Measurements from ENCODE around the gene SAT2.
"Not testable (repeated sequence)": the region's sequence is repeated elsewhere in the genome, so short reads cannot be mapped to it uniquely, and the experiment has no call there.

SAT2 gene

DNA sequence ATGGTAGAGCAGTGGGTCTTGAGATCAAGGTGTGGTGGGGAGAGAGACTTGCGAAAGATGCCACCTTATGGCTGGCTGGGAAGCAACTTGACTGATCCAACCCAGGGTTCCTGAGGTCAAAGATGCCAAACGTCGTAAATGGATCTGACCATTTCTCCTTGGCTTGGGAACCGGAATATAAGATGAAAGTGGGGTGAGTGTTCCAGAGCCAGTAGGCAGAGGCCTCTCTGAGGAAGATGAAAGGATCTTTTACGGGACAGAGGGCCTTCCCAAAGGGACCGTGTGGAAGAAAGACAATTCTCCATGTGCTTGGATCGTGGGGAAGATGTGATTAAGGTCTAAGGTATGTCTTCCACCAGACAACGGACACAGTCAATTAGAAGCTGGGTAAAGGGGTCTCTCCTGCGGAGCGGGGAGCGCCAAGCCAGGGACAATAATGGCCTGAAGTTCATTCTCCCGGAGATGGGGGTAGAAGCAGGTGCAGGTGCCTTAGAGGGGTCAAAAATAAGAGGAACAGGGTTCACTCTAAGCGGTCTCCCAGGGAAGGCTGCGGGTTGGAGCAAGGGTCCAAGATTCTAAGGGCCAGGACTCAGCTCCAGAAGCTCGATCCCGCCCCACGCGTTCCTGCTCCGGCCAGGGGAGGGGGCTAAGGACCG is 13.7 kb downstream of the SAT2 start:
- DNase-seq (ENCODE audit: low read depth), result no peak
- H3K4me3 ChIP-seq (ENCODE audit: control insufficient read depth, low read depth, low read length), result peak overlapping the region; percentile 83

DNA sequence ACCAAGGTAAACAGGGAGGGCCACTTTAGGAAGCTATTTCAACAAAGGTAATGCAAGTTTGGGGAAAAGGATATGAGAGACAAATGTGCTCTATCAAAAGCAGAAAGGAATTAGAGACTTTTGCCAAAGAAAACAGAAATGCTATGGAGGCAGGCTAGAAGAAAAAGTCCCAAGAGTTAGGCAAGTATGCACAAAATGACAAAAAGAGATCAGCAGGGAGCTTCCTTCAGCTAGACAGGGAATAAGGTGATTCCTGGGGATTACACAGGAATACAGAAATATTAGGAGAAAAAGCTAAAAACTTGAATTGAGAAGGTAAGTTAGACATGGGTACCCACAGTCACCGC is 15.4 kb downstream of the SAT2 start:
- H3K4me3 ChIP-seq (ENCODE audit: control insufficient read depth, low read depth, low read length), result no peak overlapping the region
- TF ChIP-seq CTCF (IDR thresholded peaks at IDR 0.05; ENCODE audit: control insufficient read depth, insufficient read depth, low read depth, low read length, missing control alignments), result no peak

More for the DNA sequence above, 13.7 kb downstream of the SAT2 start:
- no peak for TF ChIP-seq CTCF (IDR thresholded peaks at IDR 0.05; ENCODE audit: control insufficient read depth, insufficient read depth, low read depth, low read length, missing control alignments)

DNA sequence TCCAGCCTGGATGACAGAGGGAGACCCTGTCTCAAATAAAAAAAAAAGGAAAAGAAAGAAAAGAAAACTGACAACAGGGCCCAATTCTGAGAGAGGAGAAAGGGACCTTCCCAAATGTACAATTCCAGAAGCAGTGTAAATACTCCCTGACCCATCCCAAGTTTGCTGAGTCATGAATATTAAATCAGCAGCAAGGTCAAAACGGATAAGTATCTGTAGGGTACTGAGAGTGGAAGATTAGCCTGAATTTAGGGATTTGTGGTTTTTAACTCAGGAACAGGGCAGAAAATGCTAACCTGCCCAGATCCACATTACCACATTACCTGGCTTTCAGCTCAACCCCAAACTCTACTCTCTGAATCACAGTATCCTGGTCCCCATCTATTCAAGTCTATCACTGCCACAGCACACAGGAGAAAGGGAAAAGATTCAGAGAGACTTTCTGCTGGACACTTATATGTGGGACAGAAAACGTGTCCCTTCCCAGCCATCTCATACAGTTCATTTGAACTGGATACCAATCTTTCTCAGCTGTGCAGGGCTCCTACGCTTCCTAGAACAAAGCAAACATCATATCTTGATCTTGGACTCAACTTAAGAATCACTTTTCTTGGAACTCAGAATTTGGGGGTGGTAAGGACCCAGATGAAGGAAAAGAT is 15.9 kb downstream of the SAT2 start:
- no peak for DNase-seq (ENCODE audit: low read depth)
- H3K4me3 ChIP-seq (ENCODE audit: control insufficient read depth, low read depth, low read length), result no peak overlapping the region
- no peak for TF ChIP-seq CTCF (IDR thresholded peaks at IDR 0.05; ENCODE audit: control insufficient read depth, insufficient read depth, low read depth, low read length, missing control alignments)

More for the DNA sequence above, 15.4 kb downstream of the SAT2 start:
- no peak for DNase-seq (ENCODE audit: low read depth)

DNA sequence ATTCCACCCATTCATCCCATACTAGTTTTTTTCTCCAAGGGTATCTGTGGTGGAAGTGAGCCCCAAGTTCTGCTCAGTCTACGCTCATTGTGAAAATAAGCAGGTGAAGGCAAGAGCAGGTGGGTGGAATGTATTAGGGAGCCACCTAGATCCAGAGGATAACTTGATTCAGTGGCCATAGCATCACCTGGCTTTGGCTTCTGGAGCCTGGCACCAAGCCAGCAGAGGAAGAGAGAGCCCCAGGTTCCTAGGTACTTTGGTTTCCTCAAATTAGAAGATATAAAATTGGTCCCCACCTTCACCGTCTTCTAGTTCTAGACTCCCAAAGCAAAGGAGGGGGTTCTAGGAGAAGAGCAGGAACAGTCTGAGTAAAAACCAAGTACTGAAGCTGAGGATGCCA is 17.0 kb downstream of the SAT2 start:
- no peak overlapping the region for H3K4me3 ChIP-seq (ENCODE audit: control insufficient read depth, low read depth, low read length)
- no peak for DNase-seq (ENCODE audit: low read depth)
- no peak for TF ChIP-seq CTCF (IDR thresholded peaks at IDR 0.05; ENCODE audit: control insufficient read depth, insufficient read depth, low read depth, low read length, missing control alignments)

DNA sequence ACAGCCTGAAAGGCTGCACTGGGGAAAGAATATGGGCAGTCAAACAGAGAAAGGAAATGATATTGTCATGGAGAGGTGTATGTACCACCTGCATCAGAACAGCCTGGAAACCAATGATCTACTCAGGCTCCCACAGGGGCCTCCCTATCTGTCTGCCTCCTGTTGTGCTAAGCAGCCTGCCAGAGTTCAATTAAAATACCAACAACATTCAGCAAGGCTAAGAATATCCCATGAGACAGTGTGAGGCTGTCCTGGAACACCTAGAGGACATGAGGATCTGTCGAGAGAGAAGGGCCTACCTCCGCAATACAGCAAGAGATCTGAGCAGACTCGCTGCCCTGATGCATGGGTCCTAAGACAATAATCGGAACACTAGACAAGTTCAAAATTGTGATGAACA is 21.3 kb downstream of the SAT2 start:
- TF ChIP-seq CTCF (IDR thresholded peaks at IDR 0.05; ENCODE audit: control insufficient read depth, insufficient read depth, low read depth, low read length, missing control alignments), result no peak
- no peak for DNase-seq (ENCODE audit: low read depth)
- no peak overlapping the region for H3K4me3 ChIP-seq (ENCODE audit: control insufficient read depth, low read depth, low read length)

GRCh38 chr17:7597561-7597960 is 30.1 kb downstream of the SAT2 start:
- not testable (repeated sequence) for H3K4me3 ChIP-seq (ENCODE audit: control insufficient read depth, low read depth, low read length); DNase-seq (ENCODE audit: low read depth)

- DNase-seq (ENCODE audit: low read depth), result no peak
- TF ChIP-seq CTCF (IDR thresholded peaks at IDR 0.05; ENCODE audit: control insufficient read depth, insufficient read depth, low read depth, low read length, missing control alignments), result no peak
- H3K4me3 ChIP-seq (ENCODE audit: control insufficient read depth, low read depth, low read length), result no peak overlapping the region
Observed at GRCh38 chr17:7593296-7593695, 34.3 kb downstream of the SAT2 start.
